ENCODE results near the gene SPRY2.

The SPRY2 gene

GRCh38 chr13:80313668-80314256 is 27.2 kb downstream of the SPRY2 start:
- H4K20me1 ChIP-seq (ENCODE audit: insufficient read depth, low read length) = no peaks in the 10 kb centered on the region
- H2AFZ ChIP-seq (ENCODE audit: low read depth, low read length) = no peak overlapping the region
- no peaks in the 10 kb centered on the region for H3K9me3 ChIP-seq (ENCODE audit: insufficient read depth, low read length)
- TF ChIP-seq CTCF (IDR thresholded peaks at IDR 0.05; ENCODE audit: low read depth, low read length) (no peak), EZH2phosphoT487 (IDR thresholded peaks at IDR 0.05; ENCODE audit: low read depth) (no peak)
- no peaks in the 10 kb centered on the region for H3K36me3 ChIP-seq (replicated peaks; ENCODE audit: low read depth, low read length)
- no peaks in the 10 kb centered on the region for H3K4me1 ChIP-seq (ENCODE audit: low read length)
- no peak overlapping the region for H3K4me3 ChIP-seq (ENCODE audit: low read length)
- H3K27me3 ChIP-seq (ENCODE audit: low read depth, low read length) = no peaks in the 10 kb centered on the region
- no peaks in the 10 kb centered on the region for H3K79me2 ChIP-seq (ENCODE audit: low read length)
- H3K9ac ChIP-seq (ENCODE audit: low read length) = no peak overlapping the region
- H3K4me2 ChIP-seq (ENCODE audit: low read length) = no peak overlapping the region
- no peak overlapping the region for H3K27ac ChIP-seq (ENCODE audit: low read length)

- no peaks in the 10 kb centered on the region for H3K9me3 ChIP-seq (ENCODE audit: insufficient read depth, low read length)
- H3K4me2 ChIP-seq (ENCODE audit: low read length) = no peak overlapping the region
- H3K36me3 ChIP-seq (replicated peaks; ENCODE audit: low read depth, low read length) = no peaks in the 10 kb centered on the region
- H3K79me2 ChIP-seq (ENCODE audit: low read length) = no peaks in the 10 kb centered on the region
- H3K27ac ChIP-seq (ENCODE audit: low read length) = no peak overlapping the region
- no peak overlapping the region for H2AFZ ChIP-seq (ENCODE audit: low read depth, low read length)
- no peak overlapping the region for H3K4me3 ChIP-seq (ENCODE audit: low read length)
- no peaks in the 10 kb centered on the region for H3K27me3 ChIP-seq (ENCODE audit: low read depth, low read length)
- no peaks in the 10 kb centered on the region for H3K4me1 ChIP-seq (ENCODE audit: low read length)
- no peak overlapping the region for H3K9ac ChIP-seq (ENCODE audit: low read length)
- TF ChIP-seq CTCF (IDR thresholded peaks at IDR 0.05; ENCODE audit: low read depth, low read length) (no peak), EZH2phosphoT487 (IDR thresholded peaks at IDR 0.05; ENCODE audit: low read depth) (no peak)
- H4K20me1 ChIP-seq (ENCODE audit: insufficient read depth, low read length) = no peaks in the 10 kb centered on the region
These were observed 28.0 kb downstream of the SPRY2 start for GRCh38 chr13:80312967-80313366.

GRCh38 chr13:80312012-80312704 is 28.8 kb downstream of the SPRY2 start:
- no peak overlapping the region for H3K27ac ChIP-seq (ENCODE audit: low read length)
- no peaks in the 10 kb centered on the region for H3K27me3 ChIP-seq (ENCODE audit: low read depth, low read length)
- no peak overlapping the region for H3K9ac ChIP-seq (ENCODE audit: low read length)
- no peak overlapping the region for H2AFZ ChIP-seq (ENCODE audit: low read depth, low read length)
- no peak overlapping the region for H3K4me3 ChIP-seq (ENCODE audit: low read length)
- no peaks in the 10 kb centered on the region for H3K36me3 ChIP-seq (replicated peaks; ENCODE audit: low read depth, low read length)
- TF ChIP-seq EZH2phosphoT487 (IDR thresholded peaks at IDR 0.05; ENCODE audit: low read depth) (no peak), CTCF (IDR thresholded peaks at IDR 0.05; ENCODE audit: low read depth, low read length) (no peak)
- no peaks in the 10 kb centered on the region for H4K20me1 ChIP-seq (ENCODE audit: insufficient read depth, low read length)
- H3K79me2 ChIP-seq (ENCODE audit: low read length) = no peaks in the 10 kb centered on the region
- peaks cover 7% of the 10 kb centered on the region for H3K4me1 ChIP-seq (ENCODE audit: low read length)
- no peaks in the 10 kb centered on the region for H3K9me3 ChIP-seq (ENCODE audit: insufficient read depth, low read length)
- H3K4me2 ChIP-seq (ENCODE audit: low read length) = no peak overlapping the region

GRCh38 chr13:80309926-80310325 is 31.0 kb downstream of the SPRY2 start:
- no peak overlapping the region for H3K9ac ChIP-seq (ENCODE audit: low read length)
- no peaks in the 10 kb centered on the region for H3K9me3 ChIP-seq (ENCODE audit: insufficient read depth, low read length)

More at GRCh38 chr13:80309926-80310325, 31.0 kb downstream of the SPRY2 start:
- Histone ChIP-seq H3K79me2 (ENCODE audit: low read length) (no peaks in the 10 kb centered on the region), H3K4me1 (ENCODE audit: low read length) (peaks cover 26% of the 10 kb centered on the region), H3K4me2 (ENCODE audit: low read length) (no peak overlapping the region), H4K20me1 (ENCODE audit: insufficient read depth, low read length) (no peaks in the 10 kb centered on the region), H3K4me3 (ENCODE audit: low read length) (no peak overlapping the region), H3K27me3 (ENCODE audit: low read depth, low read length) (no peaks in the 10 kb centered on the region), H3K36me3 (replicated peaks; ENCODE audit: low read depth, low read length) (no peaks in the 10 kb centered on the region), H2AFZ (ENCODE audit: low read depth, low read length) (no peak overlapping the region), H3K27ac (ENCODE audit: low read length) (no peak overlapping the region)
- TF ChIP-seq CTCF (IDR thresholded peaks at IDR 0.05; ENCODE audit: low read depth, low read length) (no peak), EZH2phosphoT487 (IDR thresholded peaks at IDR 0.05; ENCODE audit: low read depth) (no peak)

Measured in OCI-LY3 (cell line).